Ureter (tissue), 1 donor: ENCODE results near the gene WEE2. TPM values are rescaled to one million over a fixed set of nuclear protein-coding genes. Genes with fewer than 3 reads are reported as not detected.
A peak's percentile ranks its signal among the peaks of the same experiment; 100 is the strongest.
"Not testable (repeated sequence)": the region's sequence is repeated elsewhere in the genome, so short reads cannot be mapped to it uniquely, and the experiment has no call there.

Experiments used
- DNase-seq: peaks from one replicate; pipeline ENCODE4 v3.0.0-alpha.2; 2020; ENCODE audit warnings: low spot score
- total RNA-seq: library from RNA; stranded (reverse); gene quantifications from one replicate; pipeline ENCODE4 v1.2.4, GENCODE V29; 2023
- donor health status: DM: yes; HTN: yes; CAD: no.

The WEE2 gene
- not detected for total RNA-seq

DNA sequence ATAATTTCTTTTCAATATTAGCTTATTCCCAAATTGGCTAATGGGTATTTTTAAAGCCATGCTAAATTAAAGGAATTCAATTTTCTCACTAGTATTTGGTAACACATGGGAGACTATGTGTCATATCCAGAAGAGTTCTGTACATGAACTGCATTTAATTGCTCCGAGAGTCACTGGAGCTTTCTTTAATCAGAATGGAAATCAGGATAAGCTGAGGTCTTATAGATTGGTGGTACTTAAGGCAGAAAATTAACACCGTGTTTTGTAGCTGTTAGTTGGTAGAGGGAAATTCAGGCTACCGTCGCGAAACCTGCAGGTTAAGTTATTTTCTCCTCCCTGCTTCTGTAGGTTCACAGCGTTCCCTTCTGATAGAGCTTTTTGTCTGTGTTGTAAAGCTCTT lies at the start of gene WEE2:
Gene WEE2, plus strand, starts transcription at position 3 of the 400 bp plus-strand sequence. CDS start 406 bp downstream, outside the sequence.
- no peak for DNase-seq

DNA sequence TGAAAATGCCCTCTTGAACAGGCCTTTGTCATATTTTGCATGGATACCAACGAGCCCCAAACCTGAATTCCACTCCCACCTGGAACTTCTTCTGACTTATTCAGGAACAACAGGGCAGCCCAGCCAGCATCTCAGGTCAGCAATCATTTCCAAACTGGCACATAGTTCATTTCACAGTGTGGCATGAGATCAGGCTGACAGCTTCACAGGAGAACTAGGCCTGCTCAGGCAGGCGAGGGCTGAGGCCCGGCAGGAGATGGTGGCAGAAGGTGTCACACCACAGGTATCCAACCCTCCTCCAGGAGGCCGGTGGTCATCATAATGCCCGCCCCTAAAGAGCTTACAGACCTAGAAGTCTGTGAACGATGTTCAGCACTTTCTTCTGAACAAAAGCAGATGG lies 48.7 kb upstream of the WEE2 start:
- DNase-seq = no peak

DNA sequence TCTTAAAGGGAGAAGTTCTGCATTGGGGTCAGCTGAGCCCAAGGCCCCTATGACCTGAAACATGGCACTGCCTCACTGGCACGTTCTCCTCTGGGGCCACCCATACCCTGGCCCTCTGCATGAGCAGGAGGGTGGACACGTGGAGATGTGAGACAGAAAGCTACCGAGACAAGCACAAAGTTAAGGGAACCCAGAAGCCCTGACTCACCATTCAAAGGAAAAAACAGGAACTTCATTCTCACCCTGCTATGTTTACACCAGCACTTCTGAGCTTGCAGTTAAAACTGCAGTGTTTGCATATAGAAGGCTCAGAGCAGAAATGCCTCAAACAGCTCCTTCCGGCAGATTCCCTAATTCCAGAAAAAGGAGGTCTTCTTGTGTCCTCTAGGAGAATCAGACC lies 47.9 kb upstream of the WEE2 start:
- no peak for DNase-seq

DNA sequence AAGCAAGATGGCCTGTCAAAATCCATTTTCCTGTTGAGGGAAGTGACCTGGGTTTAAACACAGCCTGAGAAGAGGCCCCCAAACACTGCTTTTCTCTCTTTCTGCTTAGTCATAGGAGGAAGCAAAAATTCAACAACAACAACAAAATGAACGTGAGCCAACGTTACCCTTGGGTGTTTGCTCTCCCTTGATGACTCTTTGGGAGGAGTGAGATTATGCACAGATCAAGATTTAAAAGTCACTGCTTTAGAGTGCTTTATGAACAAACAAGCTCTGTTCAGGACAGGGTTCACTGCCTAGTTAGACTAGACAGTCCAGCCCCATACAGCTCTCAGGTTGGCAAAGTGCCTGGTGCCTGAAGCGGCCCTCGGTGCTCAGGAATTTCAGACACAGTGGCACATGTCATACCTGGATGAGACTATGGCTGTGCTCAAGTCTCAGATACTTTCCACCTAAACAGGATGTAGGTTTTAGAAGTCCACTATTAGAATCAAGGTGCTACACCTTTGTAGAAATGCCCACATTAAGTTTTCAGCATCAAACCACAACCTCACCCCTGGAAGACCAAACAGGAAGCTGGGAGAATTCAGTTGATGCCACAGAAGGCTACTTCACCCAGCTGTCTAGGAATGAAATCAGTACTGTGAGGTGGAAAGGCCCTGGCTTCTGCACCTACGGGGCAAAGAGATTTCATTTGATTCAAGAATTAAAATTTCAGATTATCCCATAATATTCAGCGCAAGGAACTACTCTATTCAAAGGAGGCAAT lies 44.9 kb upstream of the WEE2 start:
- DNase-seq = peak; percentile 63

DNA sequence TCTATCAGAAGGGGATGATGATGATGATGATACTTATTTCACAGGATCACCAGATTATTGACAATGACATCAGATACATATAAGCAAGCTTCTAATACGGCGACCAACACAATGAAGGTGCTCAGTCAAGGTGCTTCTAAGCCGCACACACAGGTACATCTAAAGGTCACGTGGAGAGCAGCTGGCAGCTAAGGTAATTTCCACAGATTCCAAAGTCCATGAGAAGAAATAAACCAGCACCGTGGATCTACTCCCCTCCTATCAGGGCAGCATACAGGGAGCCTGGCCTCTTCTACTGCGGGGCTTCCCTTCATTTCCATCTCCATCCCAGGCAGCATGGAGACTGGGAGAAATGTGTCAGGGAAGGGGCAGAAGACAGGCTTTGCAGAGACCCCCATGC lies 43.7 kb upstream of the WEE2 start:
- DNase-seq = no peak

DNA sequence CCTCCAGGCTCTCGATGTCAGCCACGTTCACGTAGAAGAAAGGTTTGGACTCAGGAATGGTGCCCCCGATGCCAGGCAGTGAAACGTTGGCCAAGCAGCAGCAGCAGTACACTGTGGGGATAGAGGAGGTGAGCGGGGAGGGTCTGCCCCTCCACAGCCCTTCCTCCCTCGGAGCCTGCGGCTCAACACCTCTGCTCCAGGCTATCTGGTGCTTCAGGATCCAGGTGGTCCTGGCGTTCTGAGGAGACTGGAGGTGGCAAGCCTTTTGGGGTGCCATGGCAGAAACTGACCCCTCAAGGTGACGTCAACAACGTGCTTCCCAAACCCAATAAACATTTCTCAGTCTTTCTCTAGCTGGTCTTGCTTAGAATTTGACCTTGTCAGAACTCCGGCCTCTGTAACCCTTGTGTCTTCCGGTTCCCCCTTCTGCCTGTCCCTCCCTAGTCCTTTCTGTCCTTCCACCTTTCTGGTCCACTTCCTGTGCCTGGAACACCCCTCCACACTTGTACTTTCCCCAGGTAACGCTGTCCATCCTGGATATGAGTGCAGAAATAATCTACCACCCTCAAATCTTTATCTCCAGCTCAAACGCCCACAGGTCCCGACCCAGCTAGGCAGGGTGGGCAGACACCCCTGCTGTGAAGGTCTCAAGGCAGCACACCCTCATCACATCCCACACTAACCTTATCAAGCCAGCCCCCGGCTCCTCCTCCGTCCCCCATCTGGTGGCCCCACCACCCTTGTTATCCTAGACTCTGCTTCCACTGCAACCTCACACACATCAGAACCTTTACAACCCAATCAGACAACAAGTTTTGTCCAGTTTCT lies 42.7 kb upstream of the WEE2 start:
- no peak for DNase-seq

DNA sequence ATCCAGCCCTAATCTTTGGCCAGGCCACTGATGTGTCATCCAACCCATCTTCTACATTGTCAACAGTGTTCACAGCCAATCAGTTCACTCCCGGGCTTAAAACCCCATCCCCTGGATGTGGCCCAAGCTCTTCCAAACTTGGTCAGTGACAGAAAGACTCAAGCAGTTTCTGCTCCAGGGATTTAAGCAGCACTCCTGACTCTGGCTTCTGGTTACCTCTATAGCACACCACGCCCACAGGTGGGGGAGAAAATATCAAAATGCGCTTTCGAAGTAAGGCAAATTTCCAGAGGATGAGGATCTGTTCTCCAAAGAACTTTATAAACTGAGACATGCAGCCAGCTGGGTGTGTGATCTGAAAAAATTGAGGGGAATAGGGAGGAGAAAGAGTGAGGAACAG lies 42.1 kb upstream of the WEE2 start:
- no peak for DNase-seq

DNA sequence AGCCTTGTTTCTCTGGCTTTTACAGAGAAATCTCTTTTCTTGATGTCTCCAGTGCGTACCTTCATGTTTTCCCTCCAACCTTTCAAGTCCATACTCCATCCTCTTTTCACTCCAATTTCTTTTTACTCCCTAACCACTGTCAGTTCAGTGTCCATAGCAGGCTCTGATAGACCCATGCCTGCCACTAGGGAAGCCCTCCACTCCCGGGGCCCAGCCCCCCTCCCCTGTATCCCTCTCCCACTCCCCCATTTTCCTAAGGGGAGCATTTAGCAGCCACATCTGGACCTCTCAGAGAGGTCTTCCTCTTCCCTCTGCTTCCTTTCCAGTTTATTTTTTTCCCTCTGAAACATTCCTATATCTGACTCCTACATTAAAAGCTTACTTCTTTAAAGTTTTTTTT lies 39.3 kb upstream of the WEE2 start:
- DNase-seq = no peak

DNA sequence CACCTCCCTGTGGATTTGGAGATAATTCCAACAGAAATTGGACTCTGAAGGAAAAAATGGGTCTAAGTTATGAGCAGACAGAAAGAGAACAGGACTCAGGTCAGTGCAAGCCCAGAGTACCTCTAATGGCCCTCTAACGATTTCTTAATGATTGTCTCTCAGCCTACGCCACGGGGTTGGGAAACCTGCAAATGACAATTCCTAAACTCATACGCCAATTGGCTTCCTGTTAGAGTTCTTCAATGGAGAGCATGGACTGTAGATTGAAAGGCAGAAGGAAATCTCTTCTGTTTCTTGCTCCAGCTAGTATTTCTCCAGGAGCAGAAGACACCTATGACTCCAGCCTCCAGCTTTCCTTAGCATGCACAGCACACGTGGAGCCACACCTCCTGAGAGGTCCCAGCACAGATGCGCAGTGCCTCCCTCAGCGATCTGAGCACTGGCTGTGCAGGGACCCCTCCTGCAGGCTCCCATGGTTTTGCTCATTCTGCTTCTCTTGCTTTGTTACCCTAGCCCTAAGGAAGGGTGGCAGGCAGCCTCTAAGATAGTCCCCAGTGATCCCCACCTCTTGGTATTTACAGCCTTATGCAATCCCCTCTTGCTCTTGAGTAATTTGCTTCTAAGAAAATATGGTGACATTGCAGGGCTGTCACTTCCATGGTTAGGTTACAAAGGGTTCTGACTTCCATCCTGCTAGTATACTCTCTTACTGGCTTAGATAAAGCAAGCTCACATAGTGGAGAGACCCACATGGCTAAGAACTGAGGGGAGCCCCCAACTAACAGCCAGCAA lies 36.3 kb upstream of the WEE2 start:
- DNase-seq = no peak

DNA sequence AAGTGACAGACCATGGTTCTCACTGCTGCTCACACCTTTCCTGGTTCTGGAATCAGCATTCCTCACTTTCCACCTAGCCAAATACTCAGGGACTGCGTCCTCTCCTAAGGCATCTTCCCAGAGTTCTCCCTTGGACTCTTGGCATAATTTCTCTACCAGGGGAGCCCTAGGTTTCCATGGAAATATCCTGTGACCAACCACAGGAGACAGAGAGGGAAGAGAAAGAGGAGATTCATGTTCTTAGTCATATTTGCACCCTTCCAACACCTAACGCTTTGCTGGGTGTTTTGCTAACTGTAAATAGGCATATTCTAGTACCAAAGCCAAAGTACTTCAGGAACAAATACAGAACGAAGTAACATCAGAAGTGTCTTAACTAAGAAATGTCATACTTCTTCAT lies 34.8 kb upstream of the WEE2 start:
- DNase-seq = no peak

DNA sequence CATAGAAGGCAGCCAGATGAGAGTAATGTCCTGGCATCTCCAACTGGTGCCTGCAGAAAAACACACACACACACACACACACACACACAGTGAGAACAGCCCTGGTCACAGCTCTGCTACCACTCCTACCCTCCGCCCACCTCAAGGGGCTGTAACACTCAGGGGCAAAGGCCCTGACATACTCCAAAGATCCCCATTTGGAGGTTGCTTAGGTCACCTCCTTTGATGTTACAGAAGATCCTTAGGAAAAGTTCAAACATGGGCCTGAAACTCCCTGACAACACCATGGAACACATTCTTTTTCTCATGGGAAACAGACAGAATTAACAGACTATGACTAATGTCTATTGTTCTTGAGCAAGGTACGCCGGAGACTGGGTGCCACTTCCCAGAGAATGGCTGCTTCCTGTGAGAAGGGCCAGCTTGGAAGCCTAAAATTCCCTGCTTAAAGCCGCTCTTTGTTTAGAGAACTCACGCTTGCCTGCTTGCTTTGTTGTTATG lies 33.9 kb upstream of the WEE2 start:
- DNase-seq = no peak

DNA sequence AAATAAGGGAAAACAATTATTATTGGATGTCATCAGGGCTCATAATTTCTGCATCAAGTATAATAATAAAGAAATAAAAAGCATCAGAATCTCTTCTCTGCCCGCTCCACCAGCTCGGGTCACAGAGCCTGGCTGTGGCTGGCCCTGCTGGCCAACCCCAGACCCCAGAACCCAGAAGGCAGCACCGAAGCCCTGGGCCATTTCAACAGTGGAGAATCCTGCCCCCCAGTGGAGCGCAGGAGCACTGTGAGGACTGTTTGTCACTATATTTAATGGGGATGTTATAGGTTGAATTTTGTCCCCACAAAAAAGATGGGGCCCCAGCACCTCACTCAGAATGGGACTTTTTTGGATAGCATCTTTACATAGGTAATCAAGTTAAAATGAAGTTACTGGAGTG lies 33.5 kb upstream of the WEE2 start:
- no peak for DNase-seq

DNA sequence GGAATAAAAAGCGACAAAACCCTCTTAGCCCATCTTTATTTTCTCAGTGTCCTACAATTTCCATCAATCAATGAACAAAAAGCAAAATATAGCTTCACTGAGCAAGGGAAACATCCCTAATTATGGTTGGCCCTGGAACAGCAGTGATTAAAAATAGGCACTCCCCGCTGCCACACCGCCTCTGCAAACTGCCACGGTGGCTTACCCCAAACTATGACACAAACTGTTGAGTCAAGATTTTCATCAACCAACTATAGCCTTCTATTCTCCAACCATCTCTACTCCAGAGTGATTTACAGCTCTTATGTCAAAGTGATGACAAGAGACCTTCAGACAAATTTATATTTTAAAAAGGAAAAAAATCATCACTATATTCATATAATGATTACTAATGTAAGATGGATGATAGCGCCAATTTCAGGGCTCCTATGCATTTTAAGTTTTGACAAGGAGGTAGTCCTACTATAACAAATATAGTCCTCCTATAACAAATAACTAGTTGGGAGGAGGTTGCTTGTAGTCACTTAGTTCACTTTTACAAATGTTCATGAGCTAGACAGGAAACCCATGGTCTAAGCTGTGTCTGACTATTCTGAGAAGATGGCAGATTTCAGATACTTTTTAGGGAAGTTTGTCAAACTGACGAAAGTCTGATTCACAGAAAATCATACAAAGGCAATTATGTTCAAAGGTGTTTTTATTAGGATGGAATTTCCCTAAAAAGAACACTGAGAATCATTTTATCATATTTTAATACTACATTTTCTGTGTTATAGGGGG lies 32.5 kb upstream of the WEE2 start:
- DNase-seq = no peak

DNA sequence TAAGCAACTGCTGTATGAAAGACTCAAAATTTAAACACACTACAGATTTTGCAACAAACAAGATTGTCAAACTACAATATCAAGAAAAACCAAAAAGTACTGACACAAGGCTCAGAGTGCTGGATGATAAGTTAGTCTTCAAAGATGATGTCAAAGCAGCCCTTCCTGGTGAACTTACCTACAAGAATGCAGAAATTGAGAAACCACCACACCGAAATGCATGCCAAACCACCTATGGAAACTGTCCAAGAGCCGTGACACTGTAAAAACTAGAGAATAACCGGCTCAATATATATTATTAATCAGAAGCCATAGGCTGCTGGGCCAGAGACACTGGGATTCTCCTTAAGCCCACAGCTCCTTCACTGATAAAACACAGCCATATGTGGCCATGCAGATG lies 31.5 kb upstream of the WEE2 start:
- DNase-seq = no peak

DNA sequence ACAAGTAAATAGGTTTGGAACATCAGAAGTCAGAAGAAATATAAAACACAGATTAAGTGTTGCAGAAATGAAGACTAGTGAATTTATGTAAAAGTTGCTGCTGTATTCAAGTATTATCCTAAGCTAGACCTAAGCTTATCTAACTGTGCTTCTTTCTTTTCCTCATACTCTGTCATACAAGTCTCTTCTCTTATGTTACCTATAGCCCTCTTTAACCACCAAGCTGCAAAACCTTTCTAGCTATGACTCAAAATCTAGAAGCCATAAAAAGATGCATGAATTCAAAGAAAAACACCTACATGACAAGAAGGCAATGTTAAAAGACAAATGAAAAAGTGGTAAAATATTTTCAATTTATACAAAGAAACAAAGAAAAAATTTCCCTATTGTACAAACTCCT lies 29.1 kb upstream of the WEE2 start:
- no peak for DNase-seq

DNA sequence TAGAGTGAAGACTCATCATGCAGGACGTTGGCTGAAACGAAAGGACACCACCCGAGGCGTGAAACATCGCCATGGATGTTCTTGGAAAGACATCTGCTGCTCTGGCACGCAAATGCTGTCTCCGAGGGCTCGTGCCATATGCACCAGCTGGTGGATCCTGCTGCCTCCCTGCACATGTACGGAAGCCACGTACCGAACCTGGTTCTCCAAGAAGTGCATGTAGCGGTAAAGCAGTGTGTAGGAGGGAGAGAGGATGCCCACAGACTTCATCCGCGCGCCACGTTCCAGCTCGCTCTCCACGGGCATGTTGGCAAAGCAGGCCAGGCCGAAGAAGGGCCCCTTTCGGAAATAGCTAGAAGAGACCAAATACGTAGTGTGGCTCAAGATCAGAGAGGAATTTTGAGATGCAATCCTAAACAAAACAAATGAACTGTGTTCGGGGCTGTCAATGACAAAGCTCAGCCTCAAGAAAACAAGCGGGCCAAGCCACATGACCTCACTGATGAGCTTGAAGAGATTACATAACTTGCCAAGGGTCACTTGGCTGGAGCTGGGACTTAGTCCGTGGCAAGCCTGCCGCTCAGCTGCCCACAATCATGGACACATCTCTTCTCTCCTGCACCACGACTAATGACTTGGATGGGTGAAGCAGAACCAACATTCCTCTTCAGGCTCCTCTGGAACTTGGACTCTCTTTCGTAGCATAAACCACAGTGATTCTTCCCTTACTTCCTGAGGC lies 22.7 kb upstream of the WEE2 start:
- DNase-seq = no peak

DNA sequence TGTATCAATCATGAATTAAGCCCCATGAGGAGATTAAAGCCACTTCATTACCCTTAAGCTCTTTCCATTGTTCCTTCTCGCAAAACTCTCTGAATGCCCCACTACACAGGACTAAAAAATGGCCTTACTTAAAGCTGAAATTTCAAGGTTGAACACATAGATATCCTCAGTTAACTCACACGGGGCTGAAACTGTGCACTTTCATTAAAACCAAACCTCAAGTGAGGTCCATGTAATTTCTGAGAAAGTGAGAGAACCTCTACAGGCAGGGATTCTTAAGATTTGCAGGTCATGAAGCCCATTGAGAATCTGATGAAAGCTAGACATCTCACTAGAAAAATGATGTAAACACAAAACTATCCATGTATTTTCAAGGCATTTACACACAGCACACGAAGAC lies 22.1 kb upstream of the WEE2 start:
- DNase-seq = no peak

DNA sequence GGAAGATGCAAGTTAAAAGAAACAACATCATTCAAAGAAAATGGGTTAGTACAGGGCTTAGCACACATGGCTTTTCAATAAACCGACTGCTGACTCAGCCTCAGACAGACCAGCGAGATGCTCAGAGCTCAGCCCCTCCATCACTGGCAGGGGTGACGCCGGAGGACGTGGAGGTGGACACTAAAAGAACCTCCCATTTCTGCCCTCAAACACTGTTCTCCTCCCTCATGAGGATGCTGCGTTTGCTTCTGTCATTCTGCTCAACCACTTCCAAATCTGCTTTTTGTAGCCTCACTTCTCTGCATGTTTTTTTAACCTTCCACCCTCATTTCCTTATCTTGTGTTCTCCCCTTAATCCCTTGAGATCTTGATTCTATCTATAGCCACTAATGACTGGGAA lies 21.5 kb upstream of the WEE2 start:
- DNase-seq = no peak

DNA sequence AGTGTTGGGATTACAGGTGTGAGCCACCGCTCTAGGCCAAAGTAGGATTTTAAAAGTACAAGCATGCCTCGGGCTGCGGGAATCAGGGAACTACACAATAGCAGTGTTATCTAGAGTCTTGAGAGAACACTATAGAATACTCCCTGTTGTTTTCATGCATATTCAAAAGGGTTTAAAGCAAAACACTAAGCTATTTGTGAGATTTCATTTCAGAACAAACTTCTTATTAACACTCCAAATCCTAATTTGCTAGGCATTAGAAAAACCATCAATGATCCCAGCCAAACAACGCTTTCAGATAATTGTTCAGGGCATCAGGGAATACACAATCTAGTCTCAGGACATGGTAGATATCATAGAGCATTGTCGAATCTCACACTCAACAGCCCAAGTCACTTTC lies 20.1 kb upstream of the WEE2 start:
- no peak for DNase-seq

DNA sequence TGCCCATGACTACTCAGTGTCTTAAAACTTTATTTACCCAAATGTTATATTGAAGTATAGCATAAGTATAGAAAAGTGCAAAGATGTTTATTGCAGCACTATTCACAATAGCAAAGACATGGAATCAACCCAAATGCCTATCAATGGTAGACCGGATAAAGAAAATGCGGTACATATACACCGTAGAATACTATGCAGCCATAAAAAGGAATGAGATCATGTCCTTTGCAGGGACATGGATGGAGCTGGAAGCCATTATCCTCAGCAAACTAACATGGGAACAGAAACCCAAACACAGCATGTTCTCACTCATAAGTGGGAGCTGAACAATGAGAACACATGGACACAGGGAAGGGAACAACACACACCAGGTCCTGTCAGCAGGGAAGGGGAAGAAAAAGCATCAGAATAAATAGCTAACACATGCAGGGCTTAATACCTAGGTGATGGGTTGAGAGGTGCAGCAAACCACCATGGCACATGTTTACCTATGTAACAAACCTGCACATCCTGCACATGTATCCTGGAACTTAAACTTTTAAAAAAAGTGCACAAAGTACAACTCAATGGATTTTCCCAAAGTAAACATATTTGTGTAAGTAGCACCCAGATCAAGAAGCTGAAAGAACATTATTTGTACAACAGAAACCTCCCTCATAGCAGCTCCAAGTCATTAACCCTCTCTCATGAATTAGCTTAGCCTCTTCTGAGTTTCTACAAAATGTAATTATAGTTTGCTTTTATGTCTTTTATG lies 18.9 kb upstream of the WEE2 start:
- not testable (repeated sequence) for DNase-seq
